Cerebellar nuclear complex (tissue), 1 donor: ENCODE results near the gene SVOP.

ENCODE experiments used
- DNase-seq, 2 experiments: peaks; one replicate each; lab custom pipeline; 2025; lab: John Stamatoyannopoulos, UW

Gene SVOP

DNA sequence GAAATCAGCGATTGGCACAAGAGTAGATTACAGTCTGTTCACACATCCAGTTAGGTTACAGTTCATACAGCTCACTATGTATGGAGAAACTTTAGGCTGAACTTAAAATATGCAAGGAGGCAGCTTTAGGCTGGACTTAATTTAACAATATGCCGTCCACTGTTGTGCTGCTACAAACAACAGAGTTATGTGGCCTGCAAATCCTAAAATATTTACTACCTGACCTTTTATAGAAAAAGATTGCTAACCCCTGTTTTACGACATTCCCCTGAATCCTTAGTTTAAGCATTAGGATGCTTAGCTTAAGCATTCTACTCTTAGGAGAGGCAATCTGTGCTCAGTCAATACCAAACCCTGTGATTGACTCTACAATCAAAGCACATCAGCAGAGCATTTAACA lies 90.1 kb downstream of the SVOP start:
- no peak for DNase-seq

DNA sequence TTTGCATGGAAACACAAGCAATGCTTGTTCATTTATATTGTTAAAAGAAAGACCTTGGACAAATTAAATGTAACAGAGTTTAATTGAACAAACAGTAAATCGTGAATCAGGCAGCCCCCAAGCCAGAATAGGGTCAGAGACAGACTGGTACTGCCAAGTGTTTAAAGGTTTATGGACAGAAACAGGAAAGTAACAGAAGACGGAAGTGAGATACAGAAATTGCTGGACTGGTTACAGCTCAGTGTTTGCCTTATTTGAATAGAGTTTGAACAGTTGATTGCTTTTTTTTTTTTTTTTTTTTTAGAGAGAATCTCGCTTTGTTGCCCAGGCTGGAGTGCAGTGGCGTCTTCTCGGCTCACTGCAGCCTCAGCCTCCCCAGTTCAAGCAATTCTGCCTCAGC lies 90.7 kb downstream of the SVOP start:
- no peak for DNase-seq

DNA sequence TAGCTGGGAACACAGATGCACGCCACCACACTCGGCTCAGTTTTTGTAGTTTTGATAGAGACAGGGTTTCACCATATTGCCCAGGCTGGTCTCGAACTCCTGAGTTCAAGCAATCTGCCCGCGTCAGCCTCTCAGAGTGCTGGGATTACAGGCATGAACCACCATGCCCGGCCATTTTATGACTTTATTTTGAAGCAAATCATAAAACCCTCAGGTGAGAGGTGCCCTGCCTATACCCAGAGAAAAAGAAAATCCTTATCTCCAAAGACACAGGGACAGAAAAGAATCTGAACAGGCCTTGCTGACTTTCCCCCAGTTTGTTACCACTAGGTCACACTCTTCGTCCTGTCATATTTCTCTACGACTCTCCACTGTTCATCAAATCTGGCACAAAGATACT lies 92.2 kb downstream of the SVOP start:
- no peak for DNase-seq

DNA sequence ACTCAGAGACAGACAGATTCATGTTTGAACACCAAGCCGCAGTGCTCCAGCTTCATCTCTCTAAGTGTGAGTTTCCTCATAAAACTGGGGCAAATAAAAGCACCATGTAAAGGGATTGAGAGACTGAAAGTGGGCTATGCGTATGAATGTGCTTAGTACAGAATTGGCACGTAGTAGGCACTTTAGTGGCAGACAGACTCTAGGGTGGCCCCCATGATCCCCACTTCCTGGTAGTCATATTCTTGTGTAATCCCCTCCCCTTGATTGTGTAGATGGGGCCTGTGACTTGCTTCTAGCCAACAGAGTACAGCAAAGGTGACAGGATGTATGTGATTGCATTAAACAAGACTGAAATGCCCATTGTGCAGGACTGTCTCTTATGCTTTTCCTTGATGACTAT lies 98.0 kb downstream of the SVOP start:
- no peak for DNase-seq

DNA sequence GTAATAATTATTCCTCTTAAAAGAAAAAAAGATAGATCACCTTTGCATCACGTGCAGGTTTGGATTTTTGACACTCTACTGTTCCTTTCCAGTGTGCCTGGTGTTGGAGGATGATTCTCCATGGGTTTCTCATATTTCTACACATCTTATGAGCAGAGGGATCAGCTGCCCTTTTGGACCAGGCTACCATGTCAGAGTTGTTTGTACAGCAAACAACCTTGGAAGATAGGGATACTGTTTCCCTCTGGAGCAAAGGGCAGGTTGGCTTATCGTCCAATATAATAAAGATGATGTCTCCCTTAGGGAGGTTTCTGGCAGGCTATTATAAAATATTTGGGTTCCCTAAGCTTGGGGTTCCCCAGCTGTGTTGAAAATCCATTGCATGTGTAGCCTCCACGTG lies 98.9 kb downstream of the SVOP start:
- no peak for DNase-seq

DNA sequence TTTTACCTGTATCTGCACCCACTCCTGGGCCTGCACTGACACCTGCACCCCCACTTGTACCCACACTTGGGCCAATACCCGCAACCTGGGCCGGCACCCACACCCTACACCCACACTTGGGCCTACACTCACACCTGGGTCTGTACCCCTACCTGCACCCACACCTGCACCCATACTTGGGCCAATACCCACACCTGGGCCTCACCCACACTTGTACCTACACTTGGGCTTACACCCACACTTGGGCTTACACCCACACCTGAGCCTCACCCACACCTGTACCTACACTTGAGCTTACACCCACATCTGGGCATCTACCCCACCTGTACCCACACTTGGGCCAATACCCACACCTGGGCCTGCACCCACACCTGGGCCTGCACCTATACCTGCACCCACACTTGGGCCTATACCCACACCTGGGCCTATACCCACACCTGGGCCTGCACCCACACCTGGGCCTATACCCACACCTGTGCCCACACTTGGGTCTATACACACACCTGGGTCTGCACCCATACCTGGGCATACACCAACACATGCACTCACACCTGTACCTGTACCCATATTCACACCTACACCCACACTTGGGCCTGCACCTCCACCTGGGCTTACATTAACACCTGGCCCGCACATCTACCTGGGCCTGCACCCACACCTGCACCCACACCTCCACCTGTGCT lies 101.8 kb downstream of the SVOP start:
- no peak for DNase-seq

DNA sequence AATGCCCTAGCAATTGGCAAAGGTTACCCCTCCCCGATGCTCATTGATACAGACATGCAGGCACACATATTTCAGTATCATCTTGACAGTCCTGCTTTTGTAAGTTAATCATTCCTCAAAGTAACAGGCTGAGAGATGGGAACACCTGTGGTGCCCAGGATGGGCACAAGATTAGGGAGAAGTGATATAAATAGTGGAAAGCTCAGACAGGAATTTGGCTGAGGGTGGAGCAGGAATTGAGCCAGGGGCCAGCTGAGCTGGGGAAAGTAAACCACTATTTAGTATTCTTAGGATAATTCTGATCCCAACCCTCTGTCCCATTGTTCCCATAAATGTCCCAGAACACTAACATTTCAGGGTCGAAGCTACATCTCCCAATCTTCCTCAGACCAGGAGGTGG lies 102.7 kb downstream of the SVOP start:
- DNase-seq = no peak

DNA sequence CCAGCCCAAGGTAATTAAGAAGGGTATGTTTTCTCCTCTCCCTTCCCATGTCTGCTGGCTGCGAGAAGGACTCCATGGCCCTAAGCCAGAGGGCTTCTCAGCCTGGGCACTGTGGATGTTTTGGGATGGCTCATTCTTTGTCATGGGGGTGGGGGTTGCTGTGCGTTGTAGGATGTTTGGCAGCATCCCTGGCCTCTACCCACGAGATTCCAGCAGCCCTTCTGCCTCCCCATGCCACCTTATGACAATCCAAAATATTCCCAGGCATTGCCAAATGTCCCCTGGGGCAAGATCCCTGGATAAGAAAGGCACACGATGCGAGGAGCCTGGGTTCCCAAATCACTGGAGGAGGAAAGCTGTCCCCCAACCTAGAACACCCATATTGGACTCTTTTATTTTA lies 104.5 kb downstream of the SVOP start:
- no peak for DNase-seq

DNA sequence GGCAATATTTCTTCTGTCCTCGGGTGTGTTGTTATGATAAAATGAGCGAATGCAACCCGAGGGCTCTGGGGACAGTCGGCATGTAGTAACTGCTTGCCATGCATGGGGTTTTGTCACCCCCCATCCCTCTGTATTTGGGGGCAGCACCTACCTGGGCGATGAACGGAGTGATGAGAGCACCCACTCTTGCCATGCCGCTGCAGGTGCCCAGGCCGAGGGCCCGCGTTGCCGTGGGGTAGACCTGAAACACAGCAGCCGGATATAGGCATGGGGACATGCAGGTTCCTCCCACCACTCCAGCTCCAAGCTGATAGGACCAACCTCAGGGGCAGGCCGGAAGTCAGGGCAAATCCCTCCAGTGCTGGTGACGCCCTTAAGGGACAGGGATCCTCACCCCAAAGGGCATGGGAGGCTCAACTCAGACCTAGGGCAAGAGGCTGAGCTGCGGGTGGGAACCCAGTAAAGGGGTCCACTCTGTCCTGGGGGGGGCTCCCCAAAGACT lies 105.2 kb downstream of the SVOP start:
- no peak for DNase-seq

DNA sequence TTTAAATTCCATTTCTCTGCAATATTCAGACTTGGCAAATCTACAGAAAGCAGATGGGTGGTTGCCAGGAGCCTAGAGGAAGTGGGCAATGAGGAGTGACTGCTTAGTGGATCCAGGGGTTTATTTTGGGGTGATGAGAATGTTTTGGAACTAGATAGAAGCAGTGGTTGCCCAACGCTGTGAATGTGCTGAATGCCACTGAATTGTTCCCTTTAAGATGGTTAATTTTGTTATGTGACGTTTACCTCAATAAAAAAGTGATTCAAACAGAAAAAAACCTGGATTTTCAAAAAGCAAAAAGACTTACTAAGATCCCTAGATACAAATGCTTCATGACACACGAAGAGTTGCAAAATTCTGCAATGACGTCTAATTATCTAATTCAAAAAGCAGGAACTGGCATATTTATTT lies 106.7 kb downstream of the SVOP start:
- no peak for DNase-seq

DNA sequence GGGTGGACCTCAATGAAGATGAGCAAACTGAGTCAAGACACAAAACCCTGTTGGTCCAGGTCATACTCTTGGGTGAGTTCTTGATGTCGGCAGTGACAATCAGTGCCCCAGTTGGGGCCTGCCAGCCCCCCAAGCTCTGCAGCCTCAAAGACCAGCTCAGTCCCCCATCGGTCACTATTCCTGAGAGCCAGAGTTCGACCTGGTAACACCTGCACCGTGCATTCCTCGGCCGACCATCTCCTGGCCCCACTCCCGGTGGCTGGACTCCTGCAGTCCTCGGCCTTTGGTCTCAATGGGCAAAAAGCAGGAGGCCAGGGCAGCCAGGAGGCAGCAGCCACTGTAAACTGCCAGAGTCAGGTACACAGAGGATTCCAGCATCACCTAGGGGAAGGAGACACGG lies 108.5 kb downstream of the SVOP start:
- DNase-seq = no peak

DNA sequence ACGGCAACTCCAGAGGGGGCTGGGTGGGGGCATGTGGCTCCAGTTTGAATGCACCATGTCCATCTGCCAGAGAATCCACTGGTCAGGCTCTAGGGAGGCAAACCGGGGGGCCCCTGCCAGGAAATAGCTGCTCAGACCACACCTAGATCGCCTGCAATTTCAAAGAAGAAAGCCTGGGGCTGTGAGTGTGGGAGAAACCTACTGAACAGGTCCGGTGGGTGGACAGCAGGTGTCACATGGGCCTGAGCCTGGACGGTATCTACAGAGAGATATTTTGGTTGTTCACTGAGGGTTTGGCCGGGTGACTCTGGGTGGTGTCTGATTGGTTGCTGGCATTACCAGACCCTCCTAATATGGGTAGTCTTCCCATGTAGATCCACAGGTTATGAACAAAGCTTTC lies 109.0 kb downstream of the SVOP start:
- no peak for DNase-seq

DNA sequence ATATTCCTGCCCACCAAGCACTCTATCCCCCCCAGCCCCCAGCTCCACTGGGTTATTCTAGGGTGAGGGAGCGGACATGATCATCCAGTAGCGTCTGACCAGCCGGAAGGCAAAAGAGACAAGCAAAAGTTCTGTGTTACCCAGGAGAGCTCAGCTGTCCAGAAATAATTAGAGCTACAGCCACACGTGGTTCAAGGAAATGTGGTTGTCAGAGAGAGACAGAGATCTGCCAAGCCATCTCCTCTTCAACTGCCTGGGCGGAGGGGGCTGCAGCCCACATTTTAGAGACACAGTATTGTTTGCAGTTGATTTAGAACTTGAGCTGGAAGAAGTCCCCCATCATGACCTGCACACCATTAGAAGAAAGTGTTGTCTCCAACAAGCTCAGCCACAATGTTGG lies 110.5 kb downstream of the SVOP start:
- no peak for DNase-seq

DNA sequence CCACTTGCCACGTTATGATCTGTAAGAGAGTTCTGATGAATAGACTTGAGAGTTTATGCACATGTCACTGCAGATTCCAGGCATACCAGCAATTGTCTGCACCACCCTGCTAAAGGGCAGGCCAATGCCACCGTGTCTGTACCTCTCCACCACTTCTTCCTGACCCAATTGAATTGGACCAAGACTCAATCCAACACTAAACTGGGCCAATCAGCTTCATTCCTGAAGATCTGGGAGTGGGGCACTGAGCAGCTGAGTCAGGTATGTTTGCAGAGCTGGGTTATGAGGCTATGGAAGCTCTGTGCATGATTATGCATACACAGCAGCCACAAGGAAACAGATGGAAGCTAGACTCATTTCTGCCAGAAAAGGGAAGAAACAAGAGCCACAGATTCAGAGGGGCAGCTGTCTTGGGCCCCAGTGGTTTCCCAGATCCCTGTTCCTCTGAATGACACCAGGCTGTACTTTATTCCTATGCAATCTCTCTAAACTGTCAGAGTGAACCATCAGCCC lies 113.0 kb downstream of the SVOP start:
- DNase-seq = no peak

DNA sequence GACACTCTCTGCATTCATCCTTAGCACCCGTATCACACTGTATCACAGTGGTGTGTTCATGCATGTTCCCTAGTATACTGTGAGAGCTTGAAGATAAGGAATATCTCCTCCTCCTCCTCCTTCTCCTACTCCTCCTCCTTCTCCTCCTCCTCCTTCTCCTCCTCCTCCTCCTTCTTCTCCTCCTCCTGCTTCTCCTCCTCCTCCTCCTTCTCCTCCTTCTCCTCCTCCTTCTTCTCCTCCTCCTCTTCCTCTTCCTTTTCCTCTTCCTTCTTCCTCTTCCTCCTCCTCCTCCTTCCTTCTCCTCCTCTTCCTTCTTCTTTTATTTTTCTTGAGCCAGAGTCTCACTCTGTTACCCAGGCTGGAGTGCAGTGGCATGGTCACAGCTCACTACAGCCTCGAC lies 113.9 kb downstream of the SVOP start:
- DNase-seq = no peak

DNA sequence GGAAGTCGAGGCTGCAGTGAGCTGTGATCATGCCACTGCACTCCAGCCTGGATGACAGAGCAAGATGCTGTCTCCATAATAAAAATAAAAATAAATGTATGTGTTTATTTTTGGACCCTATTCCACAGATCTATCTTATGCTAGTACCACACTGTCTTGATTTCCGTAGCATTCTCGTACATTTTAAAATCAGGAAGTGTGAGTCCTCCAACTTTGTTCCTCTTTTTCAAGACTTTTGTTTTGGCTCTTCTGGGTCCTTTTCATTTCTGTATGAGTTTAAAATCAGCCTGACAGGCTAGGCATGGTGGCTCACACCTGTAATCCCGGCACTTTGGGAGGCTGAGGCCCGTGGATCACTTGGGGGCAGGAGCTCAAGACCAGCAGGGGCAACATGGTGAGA lies 115.1 kb downstream of the SVOP start:
- DNase-seq = no peak

DNA sequence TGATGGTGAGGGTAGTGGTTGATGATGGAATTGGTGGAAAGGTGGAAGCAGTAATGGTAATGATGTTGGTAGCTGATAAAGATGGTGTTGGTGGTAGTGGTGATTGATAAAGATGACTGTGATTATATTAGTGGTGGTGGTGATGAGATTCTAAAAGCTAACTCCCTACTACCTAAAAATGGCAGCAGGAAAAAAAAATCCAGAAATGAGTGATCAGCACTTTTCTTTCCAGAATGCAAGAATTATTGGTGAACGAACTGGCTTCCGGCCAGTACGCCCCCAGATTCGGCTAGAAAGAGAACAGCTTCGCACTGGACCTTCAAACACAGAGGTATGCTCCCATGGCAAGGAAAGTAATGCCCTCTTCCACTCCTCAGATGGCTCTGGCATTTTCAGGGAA lies 121.7 kb downstream of the SVOP start:
- DNase-seq = no peak

DNA sequence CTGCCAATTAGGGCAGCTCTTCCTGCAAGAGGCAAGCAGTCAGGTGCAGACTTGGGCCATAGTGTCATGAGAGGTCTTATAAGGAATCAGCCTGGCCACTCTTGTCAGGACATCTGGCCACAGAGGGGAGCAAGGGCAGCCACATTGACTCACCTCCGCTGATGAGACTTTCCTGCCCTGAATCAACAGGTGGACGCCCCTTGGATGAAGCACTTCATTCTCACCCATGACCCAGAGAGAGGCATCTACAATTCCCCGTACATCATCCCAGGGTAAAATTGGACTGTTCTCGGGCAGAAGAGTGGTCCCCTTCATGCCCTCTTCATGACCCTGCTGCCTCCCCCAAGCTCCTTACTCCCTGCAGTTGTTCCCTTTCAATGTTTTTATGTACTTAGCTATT lies 124.1 kb downstream of the SVOP start:
- DNase-seq = no peak

DNA sequence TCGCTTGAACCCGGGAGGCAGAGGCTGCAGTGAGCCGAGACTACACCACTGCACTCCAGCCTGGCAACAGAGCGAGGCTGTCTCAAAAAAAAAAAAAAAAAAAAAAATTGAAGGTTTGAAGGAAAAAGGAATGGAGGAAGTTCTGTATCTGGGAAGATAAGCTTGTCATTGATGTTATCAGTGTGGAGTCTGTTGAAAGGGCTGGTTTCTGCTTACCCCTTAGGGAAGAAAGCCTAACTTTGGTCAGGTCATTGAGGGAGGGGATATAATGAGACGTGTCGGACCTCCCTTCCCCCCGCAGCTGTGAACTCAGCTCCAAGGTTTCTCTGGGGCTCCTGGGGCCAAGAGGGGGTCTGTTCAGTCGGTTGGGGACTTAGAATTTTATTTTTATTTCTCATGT lies 124.5 kb downstream of the SVOP start:
- no peak for DNase-seq

DNA sequence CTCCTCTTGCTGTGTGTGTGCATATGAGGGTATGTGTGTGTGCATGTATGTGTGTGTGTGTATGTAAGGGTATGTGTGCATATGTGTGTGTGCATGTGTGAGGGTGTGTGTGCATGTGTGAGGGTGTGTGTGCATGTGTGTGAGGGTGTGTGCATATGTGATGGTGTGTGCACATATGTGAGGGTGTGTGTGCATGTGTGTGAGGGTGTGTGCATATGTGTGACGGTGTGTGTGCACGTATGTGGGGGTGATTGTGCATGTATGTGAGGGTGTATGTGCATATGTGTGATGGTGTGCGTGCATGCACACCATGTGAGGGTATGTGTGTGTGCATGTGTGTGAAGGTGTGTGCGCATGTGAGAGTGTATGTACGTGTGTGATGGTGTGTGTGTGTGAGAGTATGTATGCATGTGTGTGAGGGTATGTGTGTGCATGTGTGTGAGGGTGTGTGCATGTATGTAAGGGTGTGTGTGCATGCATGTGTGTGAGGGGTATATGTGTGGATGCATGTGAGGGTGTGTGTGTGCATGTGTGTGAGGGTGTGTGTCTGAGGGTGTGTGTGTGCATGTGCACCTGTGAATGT lies 125.6 kb downstream of the SVOP start:
- DNase-seq = no peak

DNA sequence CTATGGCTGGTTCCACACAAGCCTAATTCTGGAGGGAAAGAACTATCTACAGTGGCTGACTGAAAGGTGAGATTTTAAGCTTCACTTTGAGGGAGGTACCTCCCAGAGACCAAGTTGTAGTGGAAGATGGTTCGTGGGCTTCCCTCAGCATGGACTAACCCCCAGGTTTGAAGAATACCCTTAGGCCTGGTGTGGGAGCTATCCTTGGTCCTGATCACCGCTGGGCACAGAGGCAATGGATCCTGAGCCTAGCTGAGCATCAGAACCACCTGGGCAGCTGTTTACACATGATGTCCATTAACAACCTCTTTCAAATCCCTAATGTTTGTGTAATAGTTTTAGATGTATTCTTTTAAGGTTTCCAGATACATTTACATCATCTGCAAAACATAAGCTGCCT lies 130.7 kb downstream of the SVOP start:
- no peak for DNase-seq

DNA sequence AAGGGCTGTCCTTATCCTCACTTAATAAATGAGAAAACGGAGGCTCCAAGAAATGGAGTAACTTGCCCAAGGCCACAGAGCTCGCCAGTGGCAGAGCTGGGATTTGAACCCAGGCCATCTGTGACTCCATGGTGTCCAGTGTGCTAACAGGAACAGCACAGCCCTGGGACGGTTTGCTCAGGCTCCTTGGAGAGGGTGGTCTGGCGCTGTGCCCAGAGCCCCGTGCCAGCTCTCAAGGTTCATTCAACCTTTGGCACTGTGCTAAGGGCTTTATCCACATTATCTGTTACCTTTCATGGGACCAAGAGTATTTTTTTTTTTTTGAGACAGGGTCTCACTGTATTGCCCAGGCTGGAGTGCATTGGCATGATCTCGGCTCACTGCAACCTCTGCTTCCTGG lies 132.8 kb downstream of the SVOP start:
- DNase-seq = no peak

DNA sequence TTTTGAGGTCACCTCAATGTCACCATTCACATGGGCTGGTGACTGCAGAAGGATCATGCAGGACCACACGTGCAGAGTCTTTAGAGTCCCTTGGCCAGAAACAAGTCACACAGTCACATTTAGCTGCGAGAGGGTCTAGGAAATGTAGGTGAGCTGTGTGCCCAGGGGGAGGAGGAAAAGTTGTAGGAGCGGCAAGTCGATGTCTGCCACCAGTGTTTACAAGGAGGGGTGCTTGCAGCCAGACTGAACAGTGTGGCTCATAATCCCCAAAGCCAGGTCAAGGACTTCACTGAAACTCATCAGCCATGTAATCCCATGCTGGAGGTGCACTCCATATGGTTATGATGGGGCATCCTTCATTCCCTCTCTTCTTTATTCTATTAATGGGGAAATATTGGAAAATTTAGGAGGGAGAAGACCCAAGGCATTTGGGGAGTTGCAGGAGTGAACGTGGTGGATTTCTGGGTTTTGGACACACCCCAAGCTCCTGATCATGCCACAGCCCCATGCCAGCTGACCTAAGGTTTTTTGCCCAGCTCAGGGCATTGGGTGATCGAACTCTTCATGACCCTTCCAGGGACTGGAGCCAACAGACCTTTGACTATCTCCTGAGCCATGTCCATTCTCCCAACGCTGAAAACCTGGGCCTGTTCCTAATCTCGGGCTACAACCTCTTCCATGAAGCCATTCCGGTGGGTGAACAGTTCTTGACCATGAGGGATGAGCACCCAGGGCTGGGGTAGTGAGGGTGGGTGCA lies 133.8 kb downstream of the SVOP start:
- DNase-seq = no peak
